HG02588 (cell line): ENCODE results near the gene SLC8A1.
"Not testable (repeated sequence)": the region's sequence is repeated elsewhere in the genome, so short reads cannot be mapped to it uniquely, and the experiment has no call there.

ENCODE experiments used
- ATAC-seq: cut with Tn5 transposase; IDR thresholded peaks from one replicate; pipeline ENCODE4 v1.9.1; 2021; ENCODE audit warnings: mild to moderate bottlenecking, moderate library complexity; ENCODE audit not compliant: unreplicated experiment

The SLC8A1 gene

DNA sequence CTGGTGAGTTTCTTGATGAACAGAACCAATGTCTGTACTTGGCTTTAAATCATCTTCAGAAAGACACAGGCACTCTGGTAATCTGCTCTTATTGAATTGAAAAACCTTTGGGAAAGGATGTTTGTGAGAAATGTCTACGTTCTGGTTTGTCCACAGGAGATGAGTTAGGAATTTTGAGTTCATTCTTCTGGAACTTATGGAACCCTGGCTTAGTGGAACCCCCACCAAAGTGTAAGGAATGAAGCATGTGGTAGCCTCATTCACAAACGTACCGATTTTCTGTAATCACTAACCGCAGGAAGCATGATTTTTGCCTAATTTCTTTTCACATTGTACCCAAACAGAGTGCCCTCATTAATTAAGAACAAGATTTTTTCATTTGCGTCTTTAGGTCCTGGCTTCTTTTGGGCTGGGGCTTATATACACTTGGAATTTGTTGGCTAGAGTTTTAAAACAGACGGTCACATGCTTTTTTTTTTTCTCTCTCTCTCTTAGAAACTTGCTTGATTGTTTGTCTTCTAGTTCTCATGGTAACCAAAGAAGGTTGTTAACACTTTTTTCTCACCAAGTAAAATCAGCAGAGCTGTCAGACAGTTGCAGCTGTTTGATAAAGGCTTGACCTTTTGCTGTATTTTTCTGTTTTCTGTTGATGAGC is 358.7 kb downstream of the SLC8A1 start:
- ATAC-seq: no peak

DNA sequence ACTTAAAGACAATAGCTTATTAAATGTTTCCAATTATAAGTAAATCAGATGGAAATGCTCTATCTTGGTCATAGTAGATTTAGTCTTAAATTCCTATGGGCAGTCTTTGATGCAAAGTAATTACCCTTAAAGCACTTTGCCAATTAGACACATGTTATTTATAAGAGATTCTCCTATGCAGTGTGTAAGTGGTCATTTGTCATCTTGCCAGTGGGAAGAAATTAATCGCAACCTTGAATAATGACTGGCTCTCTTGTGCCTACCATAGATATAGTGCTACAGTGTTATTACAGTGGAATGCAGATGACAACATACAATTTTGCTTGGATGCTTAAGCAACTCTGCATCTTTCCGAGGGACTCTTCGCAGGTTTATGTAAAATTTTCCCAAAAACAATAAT is 361.8 kb downstream of the SLC8A1 start:
- no peak for ATAC-seq

DNA sequence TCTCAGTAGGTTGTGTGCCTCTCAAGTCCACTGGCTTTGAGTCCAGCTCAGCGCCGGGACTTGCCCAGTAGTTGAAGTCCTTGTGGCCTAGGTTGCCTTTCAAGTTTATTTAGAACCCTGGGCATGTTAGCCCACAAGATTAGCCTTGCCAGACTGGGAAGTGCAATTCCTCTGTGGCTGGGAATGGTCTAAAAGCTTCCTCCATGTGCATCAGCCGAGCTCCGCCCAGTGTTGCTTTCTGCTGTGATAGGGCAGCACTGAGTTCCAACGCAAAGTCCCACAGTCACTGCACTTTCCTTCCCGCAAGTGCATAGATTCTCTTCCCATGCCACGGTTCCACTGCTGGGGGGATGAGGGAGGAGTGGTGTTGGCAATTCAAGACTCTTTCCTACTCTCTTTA is 364.0 kb downstream of the SLC8A1 start:
- no peak for ATAC-seq

DNA sequence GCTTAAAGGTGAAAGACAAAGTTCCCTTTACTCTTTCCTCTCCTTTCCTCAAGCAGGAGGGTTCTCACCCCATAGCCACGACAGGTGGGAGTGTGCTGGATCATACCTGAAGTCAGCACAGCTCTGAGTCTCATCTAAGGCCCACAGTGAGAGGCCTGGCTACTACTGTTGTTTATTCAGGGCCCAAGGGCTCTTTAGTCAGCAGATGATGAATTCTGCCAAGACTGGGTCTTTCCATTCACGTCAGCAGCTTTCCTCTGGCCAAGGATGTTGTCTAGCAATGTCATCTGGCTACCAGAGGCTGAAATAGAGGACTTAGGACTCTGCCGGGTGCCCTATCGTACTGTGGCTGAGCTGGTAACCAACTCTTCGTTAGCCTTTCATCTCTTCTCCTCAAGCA is 364.5 kb downstream of the SLC8A1 start:
- no peak for ATAC-seq

DNA sequence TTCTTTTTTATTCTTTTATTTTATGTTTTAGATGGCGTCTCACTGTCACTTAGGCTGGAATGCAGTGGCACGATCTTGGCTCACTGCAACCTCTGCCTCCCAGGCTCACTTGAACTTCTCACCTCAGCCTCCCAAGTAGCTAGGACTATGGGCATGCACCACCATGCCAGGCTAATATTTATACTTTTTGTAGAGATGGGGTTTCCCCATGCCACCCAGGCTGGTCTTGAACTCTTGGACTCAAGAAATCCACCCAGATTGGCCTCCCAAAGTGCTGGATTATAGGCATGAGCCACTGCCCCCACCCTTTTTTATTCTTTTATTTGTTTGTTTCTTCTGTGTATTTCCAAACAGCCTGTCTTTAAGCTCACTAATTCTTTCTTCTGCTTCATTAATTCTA is 366.1 kb downstream of the SLC8A1 start:
- ATAC-seq: no peak

DNA sequence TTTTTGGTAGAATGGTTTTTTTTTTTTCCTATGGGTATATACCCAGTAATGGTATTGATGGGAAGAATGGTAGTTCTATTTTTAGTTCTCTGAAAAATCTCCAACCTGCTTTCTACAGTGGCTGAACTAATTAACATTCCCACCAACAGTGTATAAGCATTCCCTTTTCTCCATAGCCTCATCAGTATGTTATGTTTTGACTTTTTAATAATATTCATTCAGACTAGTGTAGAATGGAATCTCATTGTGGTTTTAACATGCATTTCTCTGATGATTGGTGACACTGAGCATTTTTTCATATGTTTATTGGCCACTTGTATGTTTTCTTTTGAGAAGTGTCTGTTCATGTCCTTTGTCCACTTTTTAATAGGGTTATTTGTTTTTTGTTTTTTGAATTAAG is 378.6 kb downstream of the SLC8A1 start:
- ATAC-seq: not testable (repeated sequence)

DNA sequence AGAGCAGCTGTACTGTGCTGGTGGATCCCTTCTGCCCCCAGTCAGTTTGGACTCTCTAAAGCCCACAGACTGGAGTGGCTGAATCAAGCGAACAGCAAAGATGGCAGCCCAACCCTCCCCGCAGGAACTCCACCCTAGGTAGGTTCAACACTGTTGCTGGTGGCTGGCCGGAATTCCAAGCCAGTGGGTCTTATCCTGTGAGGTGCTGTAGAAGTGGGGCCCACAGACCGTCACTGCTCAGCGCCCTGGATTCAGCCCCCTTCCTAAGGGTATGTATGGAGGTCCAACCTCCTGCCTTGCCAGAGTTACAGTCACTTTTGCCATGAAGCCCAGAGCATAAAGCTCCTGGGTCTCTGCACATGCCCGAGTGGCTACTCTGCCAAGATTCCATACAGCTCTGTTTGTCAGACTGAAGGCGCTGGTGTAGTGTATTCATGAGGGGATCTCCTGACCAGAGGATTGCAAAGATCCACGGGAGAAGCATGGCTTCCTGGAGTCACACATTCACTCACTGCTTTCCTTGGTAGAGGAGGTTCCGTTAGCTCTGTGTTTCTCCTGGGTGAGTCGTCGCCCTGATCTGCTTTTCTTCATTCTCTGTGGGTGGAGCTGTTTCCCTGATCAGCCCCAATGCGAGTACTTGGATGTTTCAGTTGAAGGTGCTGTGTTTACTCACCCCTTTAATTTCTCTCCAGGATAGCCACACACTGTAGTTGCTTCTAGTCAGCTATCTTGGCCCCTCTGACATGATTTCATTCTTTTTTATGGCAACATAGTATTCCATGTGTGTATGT is 379.3 kb downstream of the SLC8A1 start:
- ATAC-seq: no peak

DNA sequence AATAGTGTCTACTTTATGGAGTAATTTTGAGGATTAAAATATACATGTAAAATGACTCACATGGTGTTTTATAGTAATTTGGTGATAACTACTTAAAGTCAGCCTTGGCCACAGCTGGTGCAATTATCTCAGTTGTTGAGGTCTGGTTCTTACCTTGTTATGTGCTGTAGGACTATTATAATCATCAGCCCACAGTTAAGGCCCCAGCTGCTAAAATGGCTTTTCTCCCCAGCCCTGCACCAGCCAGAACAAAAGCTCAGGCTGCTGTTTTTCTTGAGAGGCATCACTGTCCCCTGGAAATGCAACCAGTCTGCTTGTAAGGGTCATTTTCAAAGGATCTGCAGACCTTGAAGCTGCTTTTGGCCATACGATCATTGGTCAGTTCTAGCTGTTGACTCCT is 389.5 kb downstream of the SLC8A1 start:
- ATAC-seq: no peak

DNA sequence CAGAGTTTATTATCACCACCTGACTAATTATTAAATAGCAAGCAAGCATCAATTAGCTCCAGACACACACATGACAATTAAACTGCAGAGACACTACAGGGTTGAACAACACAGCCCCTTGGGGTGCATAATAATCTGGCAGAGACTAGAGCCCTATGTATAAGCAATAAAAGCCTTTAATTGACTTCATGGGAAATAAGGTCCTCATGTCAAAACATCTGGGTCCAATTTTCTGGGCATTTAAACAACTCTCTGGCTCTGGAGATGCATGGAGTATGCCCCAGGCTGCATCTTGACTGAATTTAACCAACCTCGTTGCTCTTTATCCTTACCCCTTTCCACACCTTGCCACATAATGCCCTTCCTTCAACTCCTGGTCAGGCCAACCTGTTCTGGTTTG is 402.1 kb downstream of the SLC8A1 start:
- no peak for ATAC-seq

DNA sequence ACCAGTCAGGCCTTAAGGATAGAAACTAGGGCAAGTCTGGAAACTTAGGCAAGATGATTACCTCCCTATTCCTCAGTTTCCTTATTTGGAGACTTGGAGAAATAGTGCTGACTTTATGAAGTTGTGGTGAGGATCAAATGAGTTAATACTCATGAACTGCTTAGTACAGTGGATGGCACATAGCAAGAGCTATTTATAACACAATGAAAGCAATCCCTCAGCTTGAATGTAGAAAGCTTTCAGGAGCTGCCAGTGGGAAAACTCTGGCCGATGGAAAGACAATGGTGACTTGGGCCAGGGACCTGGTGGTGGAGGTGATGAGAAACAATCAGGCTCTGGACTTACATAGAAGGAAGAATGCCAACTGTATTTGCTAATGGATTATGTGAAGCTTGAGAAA is 403.4 kb downstream of the SLC8A1 start:
- no peak for ATAC-seq

DNA sequence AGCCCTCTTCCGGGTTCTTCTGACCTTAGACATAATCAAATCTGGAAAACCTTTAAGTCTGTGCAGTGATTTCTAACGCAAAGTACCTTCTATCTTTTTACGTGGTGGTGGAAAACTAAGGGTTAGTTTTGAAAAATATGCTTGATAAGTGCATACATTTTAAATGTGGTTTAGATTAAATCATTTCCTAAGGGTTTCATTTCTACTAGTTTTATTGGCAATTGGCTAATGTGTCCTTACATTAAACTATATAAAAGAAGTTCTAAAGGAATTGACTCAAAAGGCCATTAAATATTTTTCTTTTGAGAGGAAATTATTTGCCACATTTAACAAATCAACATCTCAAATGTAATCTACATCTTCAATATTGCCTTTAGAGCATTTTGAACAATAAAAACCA is 404.5 kb downstream of the SLC8A1 start:
- no peak for ATAC-seq
